Measurements from ENCODE around the gene RREB1.

DNA sequence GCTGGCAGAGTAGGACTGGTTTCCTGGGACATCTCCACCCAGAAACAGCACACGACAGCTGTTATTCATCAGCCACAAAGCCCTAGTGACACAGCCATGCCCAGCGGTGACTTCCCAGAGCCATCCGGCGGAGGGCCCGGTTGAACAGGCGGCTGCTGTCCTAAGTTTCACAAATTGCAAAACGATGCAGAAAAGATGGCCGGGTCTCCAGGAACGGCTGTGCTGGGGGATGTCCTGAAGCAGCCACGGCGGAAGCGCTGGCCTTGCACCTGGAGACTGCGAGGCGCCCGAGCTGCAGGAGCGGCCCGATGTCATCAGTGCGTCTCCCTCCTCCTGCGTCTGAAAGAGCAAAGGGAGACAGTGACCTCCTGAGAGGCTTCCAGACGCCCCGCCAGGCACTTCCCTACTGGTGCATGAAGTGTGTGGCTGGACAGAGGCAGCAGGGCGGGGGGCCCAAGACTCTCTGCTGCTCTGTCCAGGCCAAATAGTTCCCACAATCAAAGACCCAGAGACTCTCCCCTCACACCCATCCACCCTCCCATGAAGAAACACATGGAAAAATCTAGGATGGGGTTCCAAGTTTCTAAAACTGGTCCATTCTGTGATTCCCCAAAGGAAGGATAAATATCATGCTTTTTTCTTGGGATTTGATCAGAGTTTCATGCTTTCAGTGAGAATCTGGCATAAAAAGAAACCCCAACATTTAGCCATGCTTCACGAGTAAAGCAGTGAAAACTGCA, 161.2 kb downstream of the RREB1 start:
- TF ChIP-seq, protein P1, sequence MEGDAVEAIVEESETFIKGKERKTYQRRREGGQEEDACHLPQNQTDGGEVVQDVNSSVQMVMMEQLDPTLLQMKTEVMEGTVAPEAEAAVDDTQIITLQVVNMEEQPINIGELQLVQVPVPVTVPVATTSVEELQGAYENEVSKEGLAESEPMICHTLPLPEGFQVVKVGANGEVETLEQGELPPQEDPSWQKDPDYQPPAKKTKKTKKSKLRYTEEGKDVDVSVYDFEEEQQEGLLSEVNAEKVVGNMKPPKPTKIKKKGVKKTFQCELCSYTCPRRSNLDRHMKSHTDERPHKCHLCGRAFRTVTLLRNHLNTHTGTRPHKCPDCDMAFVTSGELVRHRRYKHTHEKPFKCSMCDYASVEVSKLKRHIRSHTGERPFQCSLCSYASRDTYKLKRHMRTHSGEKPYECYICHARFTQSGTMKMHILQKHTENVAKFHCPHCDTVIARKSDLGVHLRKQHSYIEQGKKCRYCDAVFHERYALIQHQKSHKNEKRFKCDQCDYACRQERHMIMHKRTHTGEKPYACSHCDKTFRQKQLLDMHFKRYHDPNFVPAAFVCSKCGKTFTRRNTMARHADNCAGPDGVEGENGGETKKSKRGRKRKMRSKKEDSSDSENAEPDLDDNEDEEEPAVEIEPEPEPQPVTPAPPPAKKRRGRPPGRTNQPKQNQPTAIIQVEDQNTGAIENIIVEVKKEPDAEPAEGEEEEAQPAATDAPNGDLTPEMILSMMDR (IDR thresholded peaks at IDR 0.05; ENCODE audit: insufficient read depth, low read length, poor library complexity, severe bottlenecking), result no peak
- TF ChIP-seq EZH2phosphoT487 (conservative IDR thresholded peaks at IDR 0.05; ENCODE audit: low read length), result no peak
